ENCODE results near the gene SPATA31E1.
A peak's percentile ranks its signal among the peaks of the same experiment; 100 is the strongest.
"Not testable (repeated sequence)": the region's sequence is repeated elsewhere in the genome, so short reads cannot be mapped to it uniquely, and the experiment has no call there.

SPATA31E1 gene

DNA sequence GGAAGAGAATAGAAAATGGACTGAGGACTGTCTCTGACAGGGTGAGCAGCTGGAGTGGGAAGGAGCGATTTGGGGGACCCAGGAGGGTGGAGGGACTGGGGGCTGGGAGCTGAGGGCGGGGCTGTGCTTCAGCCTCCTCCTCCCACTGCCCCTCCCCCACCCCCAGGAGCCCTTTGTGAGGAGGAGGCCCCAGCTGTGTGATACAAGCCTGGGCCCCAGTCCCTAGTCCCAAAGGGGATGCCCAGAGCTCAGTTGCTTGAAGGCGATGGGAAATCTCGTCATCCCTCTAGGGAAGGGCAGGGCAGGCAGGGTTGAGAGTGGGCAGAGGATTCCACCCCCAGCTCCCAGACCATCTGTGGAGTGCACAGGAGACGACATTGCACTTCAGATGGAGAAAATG lies at the start of gene SPATA31E1:
TSS of gene SPATA31E1 (plus strand) at position 251 of the 400 bp plus-strand sequence. CDS start at position 266, 15 bp downstream.
- peak; percentile 43 for DNase-seq (ENCODE audit: low spot score)

DNA sequence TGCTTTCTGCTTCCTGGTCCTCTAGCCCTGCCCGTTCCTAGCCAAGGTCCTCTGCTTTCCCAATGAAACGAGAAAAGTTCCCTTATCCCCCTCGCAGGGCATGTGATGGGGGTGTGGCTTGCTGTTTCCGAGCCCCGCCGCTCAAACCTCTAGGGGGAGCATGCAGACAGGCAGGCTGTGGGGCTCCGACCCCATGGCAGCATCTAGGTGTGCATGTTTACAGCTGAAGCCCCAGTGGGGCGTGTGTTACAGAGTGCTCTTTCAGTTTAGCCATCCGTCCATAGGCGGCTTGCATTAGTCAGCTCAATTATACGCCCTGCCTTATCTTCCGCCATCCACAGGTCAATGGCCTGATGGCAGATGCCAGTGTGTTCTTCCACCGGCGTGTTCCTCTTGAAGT lies 48.3 kb upstream of the SPATA31E1 start:
- no peak for DNase-seq (ENCODE audit: low spot score)

DNA sequence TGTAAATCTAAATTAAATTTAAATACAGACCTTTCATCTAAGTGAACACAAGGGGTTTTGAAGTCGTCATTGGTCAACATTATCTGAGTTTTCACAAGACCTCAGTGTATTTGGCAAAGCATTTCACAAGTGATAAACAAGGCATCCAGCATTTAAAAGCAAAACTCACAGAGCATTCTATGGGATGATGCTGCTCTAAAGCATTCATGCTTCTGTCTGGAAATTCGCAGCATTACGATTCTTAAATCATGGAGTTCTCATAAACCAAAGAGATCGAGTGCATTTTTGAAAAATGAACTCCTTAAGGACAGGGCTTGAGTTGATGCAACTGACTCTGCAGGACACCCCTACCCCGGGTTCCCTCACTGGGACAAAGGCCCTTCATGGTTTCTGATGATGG lies 46.1 kb upstream of the SPATA31E1 start:
- DNase-seq (ENCODE audit: low spot score), result no peak

DNA sequence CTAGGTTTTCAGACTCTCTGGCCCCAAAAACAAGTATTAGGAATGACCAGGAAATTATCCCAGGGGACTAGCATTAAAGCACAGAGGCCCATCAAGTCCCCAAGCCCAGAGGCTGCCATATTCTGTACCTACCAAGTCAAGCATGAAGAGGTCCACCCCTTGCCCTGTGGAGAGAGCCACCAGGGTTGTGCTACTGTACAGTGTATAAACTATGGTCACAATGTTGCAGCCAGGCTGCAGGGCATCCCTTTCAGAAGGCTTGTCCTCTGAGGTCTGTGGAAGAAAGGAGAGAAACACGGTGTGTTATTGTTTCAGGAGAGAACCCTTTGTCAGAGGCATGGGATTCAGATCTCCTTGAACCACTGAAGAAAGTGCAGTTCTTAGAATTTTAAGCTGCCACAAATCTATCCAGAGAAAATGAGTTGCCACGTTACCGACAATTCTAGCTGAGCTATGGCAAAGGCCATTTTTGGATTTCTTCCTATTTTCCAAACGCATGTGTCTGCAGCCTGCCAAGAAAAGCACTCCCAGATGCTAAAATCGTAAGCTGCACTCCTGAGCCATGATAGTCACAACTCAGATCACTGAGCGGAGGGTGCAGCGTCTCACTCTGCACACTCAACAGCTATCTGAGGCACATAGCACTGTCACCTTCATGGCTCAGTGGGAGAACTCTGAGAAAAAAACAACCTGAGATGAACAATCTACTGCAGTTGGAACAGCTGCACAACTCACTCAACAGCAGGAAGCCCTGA lies 45.5 kb upstream of the SPATA31E1 start:
- no peak for DNase-seq (ENCODE audit: low spot score)

DNA sequence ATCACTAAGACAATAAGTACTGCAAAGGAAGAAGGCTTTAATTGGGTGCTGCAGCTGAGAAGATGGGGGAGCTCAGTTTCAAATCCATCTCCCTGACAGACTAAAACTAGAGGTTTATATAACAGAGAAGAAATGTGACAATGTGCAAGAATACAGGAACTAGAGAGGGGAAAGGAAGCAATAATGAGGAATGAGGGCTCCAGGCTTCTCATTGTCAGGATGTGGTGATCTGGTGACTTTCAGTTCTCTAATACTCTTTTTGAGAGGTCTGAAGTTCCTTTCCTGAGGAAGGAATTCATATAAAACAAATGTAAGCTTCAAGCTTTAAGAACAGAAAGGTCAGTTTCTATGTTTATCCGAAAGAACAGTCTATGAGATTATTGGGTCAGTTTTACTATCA lies 42.5 kb upstream of the SPATA31E1 start:
- no peak for DNase-seq (ENCODE audit: low spot score)

DNA sequence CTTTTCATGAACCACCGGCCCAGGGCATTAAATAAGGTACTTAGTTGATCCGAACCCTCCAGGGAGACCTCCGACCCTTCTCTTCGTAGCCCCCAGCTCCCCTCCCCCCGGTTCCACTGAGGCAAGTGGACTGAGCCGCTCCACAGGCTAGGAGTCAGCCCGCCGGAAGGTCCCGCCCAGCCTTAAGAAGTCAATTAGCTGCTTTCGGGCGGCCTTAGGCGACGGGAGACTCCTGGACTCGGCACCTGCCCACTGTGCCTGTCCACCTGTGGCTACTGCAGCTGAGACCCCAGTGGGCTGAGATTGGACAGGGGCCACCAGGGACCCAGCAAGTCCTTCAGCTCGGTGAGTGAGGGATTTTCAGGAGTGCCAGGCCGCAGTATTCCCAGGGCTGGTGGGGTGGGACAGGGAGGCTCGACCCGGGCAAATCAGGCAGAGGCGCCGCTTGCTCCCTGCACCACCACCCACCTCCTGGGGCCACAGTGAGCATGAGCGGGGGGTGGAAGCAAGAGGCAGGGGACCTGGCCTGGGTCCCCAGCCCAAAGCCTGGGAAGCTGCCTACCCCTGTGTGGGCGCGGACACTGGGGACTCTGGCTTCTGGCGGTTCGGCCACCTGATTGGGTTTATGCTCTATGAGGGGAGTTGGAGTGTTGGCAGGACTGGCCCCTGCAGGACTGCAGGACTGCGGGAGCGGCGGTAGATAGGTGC lies 39.6 kb upstream of the SPATA31E1 start:
- DNase-seq (ENCODE audit: low spot score), result no peak

DNA sequence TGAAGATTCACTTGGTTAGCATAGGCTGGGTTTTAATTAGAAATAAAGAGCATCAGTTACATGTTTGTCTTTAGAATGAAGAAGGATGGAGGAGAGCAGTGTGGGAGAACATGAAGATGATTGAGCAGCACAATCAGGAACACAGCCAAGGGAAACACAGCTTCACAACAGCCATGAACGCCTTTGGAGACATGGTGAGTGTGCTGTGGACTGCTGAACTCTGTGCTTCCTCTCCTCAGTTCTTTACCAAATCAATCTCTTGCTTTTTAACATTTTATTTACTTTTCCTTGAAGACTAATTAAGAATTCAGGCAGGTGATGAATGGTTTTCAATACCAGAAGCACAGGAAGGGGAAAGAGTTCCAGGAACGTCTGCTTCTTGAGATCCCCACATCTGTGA lies 38.2 kb upstream of the SPATA31E1 start:
- DNase-seq (ENCODE audit: low spot score), result no peak

DNA sequence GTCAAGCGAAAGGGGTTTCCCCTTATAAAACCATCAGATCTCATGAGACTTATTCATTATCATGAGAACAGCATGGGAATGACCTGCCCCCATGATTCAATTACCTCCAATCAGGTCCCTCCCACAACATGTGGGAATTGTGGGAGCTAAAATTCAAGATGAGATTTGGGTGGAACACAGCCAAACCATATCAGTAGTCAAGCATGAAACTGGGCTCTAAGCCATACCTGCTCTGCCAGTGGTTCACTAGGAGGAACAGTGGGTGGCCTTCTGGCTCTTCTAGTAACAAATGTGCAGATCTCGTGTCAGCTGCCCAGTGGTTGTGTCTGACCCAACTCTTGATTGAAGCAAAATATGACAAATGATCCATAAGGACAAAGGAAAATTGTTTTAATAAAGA lies 34.9 kb upstream of the SPATA31E1 start:
- not testable (repeated sequence) for DNase-seq (ENCODE audit: low spot score)

DNA sequence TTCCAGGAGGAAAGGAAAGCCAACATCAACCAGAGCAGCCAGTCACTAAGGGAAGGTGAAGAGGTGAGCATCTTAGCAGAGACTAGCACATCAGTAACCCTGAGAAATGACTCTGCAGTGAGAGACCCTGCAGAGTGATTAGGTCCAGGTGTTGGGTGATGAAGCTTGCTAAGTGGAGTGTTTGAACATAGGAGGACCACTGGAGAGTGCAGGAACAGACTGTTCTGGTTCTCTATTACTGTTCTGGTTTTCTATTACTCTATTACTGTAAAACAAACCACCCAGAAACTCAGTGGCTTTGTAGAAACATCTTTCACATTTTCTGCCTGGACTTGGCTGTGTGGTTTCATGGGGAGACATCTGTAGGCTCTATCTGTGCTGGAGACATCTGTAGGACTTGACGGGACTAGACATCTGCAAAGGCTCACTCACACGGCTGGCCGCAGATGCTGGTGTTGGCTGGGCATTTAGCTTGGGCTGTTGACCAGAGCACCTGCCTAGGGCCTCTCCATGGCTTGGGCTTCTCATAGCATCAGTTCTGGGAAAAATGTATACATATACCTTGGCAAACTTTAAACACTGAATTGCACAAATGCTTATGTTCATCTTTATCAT lies 33.4 kb upstream of the SPATA31E1 start:
- DNase-seq (ENCODE audit: low spot score), result no peak

DNA sequence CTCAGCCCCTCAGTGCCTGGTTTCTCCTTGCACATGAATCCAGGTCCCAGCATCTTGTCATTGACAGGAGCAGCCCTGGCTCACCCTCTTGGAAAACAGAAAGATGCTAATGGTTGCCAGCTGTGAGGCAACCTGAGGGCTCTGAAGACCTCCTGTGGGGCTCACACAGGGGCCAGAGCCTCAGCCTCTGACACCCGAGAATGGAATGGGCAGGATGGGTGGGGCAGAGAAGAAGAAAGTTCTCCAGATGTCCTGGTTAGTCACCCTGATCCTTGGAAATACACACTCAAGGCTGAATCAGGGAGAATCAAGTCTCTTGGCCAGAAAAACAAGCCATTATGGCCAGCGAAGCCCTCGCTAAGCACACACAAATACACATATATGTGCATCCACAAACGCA lies 32.3 kb upstream of the SPATA31E1 start:
- DNase-seq (ENCODE audit: low spot score), result no peak

DNA sequence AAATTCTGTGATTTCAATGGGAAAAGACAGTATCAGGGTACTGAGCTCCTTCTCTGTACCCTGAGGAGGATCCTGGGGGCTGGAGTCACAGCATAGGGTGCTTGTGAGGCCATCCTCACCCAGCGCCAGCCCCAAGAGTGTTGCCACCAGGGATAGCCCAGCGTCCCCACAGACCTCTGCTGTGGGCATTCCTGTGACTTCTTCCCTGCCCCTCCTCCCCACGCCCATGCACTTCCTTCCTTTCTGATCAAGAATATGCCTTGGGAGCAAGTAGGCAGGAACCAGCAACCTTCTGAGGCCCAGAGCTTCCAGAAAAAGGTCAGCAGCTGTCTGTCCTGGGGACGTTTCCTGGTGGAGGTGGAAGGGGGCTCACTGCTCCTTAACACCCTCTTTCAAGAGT lies 31.5 kb upstream of the SPATA31E1 start:
- not testable (repeated sequence) for DNase-seq (ENCODE audit: low spot score)

DNA sequence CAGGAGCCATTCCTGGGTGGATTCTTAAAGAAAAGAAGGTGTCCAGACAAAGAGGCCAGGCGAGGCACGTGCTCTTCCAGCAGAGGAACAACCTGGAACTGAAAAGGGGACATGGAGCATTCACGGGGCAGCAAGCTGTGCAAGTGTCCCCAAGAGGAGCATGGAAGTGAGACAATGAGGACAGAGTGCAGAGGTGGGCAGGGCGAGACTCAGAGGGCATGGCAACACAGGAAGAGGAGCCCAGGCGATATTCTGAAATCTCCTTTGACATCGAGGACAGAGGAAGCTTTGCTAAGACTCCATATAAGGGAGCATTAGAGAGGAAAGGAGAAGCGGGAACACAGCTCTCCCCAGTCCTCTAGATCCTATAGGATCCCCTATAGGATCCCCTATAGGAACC lies 29.4 kb upstream of the SPATA31E1 start:
- DNase-seq (ENCODE audit: low spot score), result no peak

DNA sequence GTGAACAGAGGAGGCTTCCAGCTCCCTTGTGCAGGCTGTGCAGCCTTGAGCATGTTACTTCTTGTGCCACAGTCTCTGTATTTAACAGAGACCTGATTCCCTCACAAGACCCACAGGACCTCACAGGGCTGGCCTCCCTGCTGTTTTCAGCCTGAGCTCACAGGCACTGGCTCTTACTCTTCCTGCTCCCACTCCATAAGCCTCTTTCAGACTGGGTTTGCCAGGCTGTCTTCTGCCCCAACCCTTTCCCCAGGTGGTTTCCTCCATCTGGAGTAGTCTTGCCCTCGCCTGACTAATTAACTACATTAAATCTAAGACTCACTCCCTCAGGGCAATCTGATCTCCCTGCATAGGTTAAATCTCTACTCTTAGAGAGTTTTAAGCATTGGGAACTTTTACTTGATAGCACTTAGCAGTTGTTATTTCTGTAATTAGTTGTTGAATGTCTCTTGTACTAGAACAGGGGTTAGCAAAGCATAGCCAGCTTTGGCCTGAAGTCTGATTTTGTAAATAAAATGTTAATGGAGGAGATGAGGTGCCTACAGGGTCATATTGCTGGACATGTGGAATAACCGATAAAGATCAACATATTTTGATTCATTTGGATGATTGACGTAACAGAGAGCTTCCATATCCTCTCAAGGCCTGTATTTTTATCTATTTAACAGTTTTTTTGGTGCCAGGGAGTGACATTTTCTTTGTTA lies 28.6 kb upstream of the SPATA31E1 start:
- no peak for DNase-seq (ENCODE audit: low spot score)

DNA sequence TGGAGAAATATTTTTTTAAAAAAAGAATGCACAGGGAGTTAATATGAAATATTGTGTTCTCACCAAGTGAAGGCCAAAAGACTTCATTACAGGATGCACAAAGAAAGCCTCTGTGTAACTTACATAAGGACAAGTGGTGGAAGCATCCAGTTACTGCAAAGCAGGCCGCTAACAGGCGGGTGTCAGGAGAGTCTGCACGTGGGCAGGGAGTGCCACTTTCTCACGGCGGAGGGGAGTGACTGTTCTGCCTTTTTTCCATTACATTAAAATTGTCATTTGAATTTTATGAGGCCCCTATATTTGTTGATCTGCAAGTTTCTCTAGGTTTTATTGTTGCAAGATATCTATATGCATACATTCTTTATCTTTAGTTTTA lies 28.1 kb upstream of the SPATA31E1 start:
- no peak for DNase-seq (ENCODE audit: low spot score)

DNA sequence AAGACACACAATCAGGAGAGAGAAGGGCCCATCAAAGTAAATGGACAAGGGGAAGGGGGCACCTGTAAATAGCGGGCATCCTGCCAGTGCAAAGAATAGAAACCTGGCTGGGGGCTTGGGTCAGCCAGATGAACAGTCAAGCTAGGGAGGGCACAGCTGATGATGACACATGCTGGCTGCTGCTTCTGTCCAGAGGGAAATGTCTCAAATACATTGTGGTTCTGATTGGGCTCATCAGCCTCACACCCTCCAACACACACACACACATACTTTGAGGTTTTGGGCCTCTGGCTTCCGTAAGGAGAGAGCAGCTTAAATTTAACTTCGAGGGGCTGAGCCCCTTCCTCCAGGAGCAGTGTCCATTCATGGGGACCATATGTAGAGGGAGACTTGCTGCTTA lies 27.6 kb upstream of the SPATA31E1 start:
- no peak for DNase-seq (ENCODE audit: low spot score)

DNA sequence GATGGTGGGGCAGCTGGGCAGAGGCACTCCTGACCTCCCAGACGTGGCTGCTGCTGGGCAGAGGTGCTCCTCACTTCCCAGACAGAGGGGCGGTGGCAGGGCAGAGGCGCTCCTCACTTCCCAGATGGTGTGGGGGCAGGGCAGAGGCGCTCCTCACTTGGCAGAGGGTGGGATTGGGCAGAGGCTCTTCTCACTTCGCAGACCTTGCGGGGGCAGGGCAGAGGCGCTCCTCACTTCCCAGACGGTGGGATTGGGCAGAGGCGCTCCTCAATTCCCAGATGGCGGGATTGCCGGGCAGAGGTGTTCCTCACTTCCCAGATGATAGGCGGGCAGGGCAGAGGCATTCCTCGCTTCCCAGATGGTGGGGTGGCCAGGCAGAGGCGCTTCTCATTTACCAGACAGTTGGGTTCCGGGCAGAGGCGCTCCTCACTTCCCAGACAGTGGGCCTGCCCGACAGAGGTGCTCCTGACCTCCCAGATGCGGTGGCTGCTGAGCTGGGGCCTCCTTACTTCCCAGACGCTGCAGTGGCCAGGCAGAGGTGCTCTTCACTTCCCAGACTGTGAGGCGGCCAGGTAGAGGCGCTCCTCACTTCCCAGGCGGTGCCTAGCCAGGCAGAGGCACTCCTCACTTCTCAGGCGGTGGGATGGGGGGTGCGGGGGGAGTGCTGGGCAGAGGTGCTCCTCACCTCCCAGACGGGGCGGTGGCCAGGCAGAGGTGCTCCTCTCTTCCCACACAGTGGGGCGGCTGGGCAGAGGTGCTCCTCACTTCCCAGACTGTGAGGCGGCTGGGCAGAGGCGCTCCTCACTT lies 25.3 kb upstream of the SPATA31E1 start:
- DNase-seq (ENCODE audit: low spot score), result no peak

DNA sequence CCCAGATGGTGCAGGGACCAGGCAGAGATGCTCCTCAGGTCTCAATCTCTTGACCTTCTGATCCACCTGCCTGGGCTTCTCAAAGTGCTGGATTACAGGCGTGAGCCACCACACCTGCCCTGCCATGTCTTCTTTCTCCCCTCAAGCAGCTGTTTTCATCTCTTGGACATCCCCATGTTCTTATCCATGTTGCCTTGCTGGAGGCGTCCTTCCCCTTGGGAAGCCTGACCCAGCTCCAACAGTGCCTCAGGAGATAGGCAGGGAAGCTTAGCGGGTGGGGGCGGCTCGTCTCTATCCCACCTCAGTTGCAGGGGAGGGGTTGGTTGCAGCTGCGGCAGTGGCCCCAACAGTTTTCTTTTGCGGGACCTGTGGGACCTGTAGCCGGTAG lies 24.7 kb upstream of the SPATA31E1 start:
- no peak for DNase-seq (ENCODE audit: low spot score)

DNA sequence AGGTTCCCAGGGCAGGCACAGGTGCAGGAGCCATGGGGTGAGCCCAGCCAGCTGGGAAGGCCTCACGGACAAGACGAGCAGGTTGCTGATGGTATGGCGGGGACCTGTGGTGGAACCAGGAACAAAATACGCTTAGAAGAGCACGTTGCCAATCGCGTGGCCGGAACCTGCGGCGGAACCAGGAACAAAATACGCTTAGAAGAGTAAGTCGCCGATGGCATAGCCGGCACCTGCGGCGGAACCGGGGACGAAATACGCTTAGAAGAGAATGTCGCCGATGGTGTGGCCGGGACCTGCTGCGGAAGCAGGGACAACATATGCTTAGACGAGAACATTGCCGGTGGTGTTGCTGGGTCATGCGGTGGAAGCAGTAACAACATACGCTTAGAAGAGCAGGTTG lies 23.5 kb upstream of the SPATA31E1 start:
- no peak for DNase-seq (ENCODE audit: low spot score)

DNA sequence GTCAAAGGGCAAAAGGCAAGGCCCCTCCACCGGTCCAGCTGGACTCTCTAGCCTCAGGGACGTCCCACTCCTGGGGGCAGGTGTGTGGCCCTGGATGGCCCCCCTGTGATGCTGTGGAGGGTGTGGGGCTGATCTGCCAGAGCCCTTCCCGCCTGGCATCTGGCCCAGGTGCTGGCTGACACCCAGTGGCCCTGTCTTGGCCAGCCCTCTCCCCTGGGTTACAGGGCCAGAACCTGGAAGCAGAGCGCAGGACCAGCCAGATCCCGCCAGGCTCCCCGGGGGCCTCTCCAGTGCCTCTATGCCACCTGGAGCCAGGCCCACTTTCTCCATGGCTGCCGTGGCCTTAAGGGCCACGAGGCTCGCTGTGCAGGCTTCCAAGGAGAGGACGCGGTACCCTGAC lies 22.9 kb upstream of the SPATA31E1 start:
- DNase-seq (ENCODE audit: low spot score), result no peak

DNA sequence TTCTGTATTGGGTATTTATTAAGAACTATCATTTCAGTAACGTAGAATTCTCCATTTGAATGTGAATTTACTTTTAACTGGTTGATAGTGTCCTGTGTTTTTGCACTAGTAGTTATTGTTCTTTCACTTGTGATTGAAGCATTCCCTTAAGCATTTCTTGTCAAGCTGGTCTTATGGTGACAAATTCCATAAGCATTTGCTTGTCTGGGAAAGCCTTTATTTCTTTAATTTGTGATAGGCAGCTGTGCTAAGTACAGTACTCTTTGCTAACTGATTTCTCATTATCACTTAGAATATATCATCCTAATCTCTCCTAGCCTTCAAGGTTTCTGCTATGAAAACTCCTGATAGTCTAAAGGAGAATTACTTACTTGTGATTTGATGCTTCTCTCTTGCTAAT lies 21.3 kb upstream of the SPATA31E1 start:
- DNase-seq (ENCODE audit: low spot score), result no peak

DNA sequence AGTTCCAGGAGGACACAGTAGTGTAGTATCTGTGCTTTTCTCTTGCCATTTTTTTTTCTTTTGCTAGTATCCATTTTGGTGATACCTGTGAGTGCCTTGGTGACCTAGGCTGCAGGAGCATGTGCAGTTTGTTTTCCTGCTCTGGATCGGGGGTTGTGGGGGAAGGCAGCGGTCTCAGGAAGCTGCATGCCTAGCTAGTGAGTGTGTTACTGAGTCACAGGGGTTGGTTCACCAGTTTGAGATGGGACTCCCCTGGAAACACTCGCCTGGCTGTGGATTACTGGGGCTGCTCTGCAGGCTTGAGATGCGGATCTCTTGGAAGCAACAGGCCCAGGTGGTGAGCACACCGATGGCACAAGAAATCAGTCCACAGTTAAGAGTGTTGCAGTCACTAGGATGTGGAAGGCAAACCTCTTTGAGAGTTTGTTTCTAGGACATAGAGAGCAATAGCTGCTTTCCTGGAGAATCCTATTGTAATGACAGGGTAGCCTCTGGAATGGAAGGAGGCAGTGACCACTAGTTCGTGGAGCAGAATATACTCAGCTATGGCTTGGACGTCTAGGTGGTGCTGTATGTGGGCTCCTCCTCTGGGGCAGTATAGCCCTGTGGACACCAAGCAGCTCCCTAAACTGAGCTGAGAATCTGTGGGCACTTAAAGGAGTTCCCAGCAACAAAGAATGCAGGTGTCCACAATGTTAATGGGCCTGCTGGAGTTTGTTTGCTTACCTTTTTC lies 20.0 kb upstream of the SPATA31E1 start:
- no peak for DNase-seq (ENCODE audit: low spot score)
